IMR-90 (cell line): ENCODE measurements around the gene SCD. TPM values are rescaled to one million over a fixed set of nuclear protein-coding genes. Genes with fewer than 3 reads are reported as not detected.
"Not testable (repeated sequence)": the region's sequence is repeated elsewhere in the genome, so short reads cannot be mapped to it uniquely, and the experiment has no call there.

Experiments
- ATAC-seq: fragments of 200-7000 bp; cut with Tn5 transposase; 2 replicates; pipeline ENCODE4 v1.9.1; 2020; ENCODE audit warnings: low read depth, mild to moderate bottlenecking, moderate library complexity
- BruUV-seq: library from RNA; stranded (reverse); fragments of 400-500 nt; replicated peaks from 2 replicates; lab custom pipeline; 2021; lab: Mats Ljungman, UMichigan
- CTCF ChIA-PET: fragments of 300-600 bp; formaldehyde crosslinking; extraction: SDS; loops from one replicate; lab custom pipeline; 2021; ENCODE audit warnings: antibody characterized with exemption; lab: Yijun Ruan, JAX
- POLR2A ChIA-PET: fragments of 300-600 bp; sonication (Branson Sonifier 250); formaldehyde crosslinking; loops from one replicate; lab custom pipeline; 2022; ENCODE audit warnings: antibody characterized with exemption; ENCODE audit not compliant: unreplicated experiment; lab: Charles Lee
- DNase-seq: peaks from one replicate; pipeline ENCODE4 v3.0.0; 2013
- H2AFZ ChIP-seq: replicated peaks from 2 replicates; pipeline ENCODE3; 2013; ENCODE audit warnings: low read length, mild to moderate bottlenecking; ENCODE audit not compliant: poor library complexity
- H2AK5ac ChIP-seq: 2 replicates; pipeline ENCODE4 v1.6.1; 2013; ENCODE audit warnings: low read depth, low read length, inconsistent platforms
- H2AK9ac ChIP-seq: replicated peaks from 2 replicates; pipeline ENCODE3; 2013; ENCODE audit warnings: mild to moderate bottlenecking, low read depth, low read length, moderate library complexity; ENCODE audit not compliant: poor library complexity
- H2BK120ac ChIP-seq: 2 replicates; pipeline ENCODE4 v1.6.1; 2013; ENCODE audit warnings: low read depth, low read length, inconsistent platforms
- H2BK15ac ChIP-seq: 3 replicates; pipeline ENCODE4 v1.6.1; 2013; ENCODE audit warnings: low read depth, low read length, inconsistent platforms
- H2BK20ac ChIP-seq: 2 replicates; pipeline ENCODE4 v1.6.1; 2013; ENCODE audit warnings: low read depth, mild to moderate bottlenecking, inconsistent platforms, low read length, moderate library complexity
- H2BK5ac ChIP-seq: 2 replicates; pipeline ENCODE4 v1.6.1; 2013; ENCODE audit warnings: mild to moderate bottlenecking, low read depth, low read length, inconsistent platforms; ENCODE audit not compliant: poor library complexity, severe bottlenecking
- H3K14ac ChIP-seq: replicated peaks from 2 replicates; pipeline ENCODE4 v1.6.1; 2013; ENCODE audit warnings: low read depth, low read length, inconsistent platforms
- H3K18ac ChIP-seq: 2 replicates; pipeline ENCODE4 v1.6.1; 2013; ENCODE audit warnings: low read depth, low read length, control low read depth
- H3K23ac ChIP-seq: 2 replicates; pipeline ENCODE4 v1.6.1; 2013; ENCODE audit warnings: low read depth, low read length, inconsistent platforms
- H3K27ac ChIP-seq: 2 replicates; pipeline ENCODE4 v1.5.1; 2013; ENCODE audit warnings: mild to moderate bottlenecking, control low read depth, low read length; ENCODE audit not compliant: insufficient read depth
- H3K27me3 ChIP-seq: 2 replicates; pipeline ENCODE4 v1.6.1; 2013; ENCODE audit warnings: low read length; ENCODE audit not compliant: control insufficient read depth, insufficient read depth
- H3K36me3 ChIP-seq: 2 replicates; pipeline ENCODE4 v1.6.1; 2013; ENCODE audit warnings: low read length, mixed read lengths; ENCODE audit not compliant: control insufficient read depth, insufficient read depth
- H3K4ac ChIP-seq: 2 replicates; pipeline ENCODE4 v1.6.1; 2013; ENCODE audit warnings: low read depth, low read length, inconsistent platforms
- H3K4me1 ChIP-seq: 2 replicates; pipeline ENCODE4 v1.6.1; 2013; ENCODE audit warnings: low read length, mixed read lengths; ENCODE audit not compliant: control insufficient read depth, insufficient read depth
- H3K4me2 ChIP-seq: 2 replicates; pipeline ENCODE4 v1.6.1; 2013; ENCODE audit warnings: low read depth, mild to moderate bottlenecking, control low read depth, low read length, moderate library complexity
- H3K4me3 ChIP-seq: 2 replicates; pipeline ENCODE4 v1.5.1; 2013; ENCODE audit warnings: low read depth, mild to moderate bottlenecking, control low read depth, low read length, moderate library complexity; ENCODE audit not compliant: insufficient read depth
- H3K56ac ChIP-seq: 2 replicates; pipeline ENCODE4 v1.6.1; 2013; ENCODE audit warnings: low read length, inconsistent platforms; ENCODE audit not compliant: insufficient read depth; ENCODE audit errors: extremely low read depth
- H3K79me1 ChIP-seq, 2 experiments: 2 replicates each; pipeline ENCODE4 v1.6.1; 2013; ENCODE audit warnings: low read length in 2 of 2, inconsistent platforms in 1 of 2, low read depth in 1 of 2
- H3K9ac ChIP-seq: 2 replicates; pipeline ENCODE4 v1.6.1; 2013; ENCODE audit warnings: low read depth, low read length, control low read depth
- H3K9me1 ChIP-seq: 2 replicates; pipeline ENCODE4 v1.6.1; 2013; ENCODE audit warnings: low read length, inconsistent platforms; ENCODE audit not compliant: insufficient read depth
- H3K9me3 ChIP-seq: 2 replicates; pipeline ENCODE4 v1.6.1; 2013; ENCODE audit warnings: low read length; ENCODE audit not compliant: control insufficient read depth, insufficient read depth
- H4K20me1 ChIP-seq: 2 replicates; pipeline ENCODE4 v1.6.1; 2013; ENCODE audit warnings: low read length, inconsistent platforms; ENCODE audit not compliant: insufficient read depth
- H4K5ac ChIP-seq: 2 replicates; pipeline ENCODE4 v1.6.1; 2013; ENCODE audit warnings: mild to moderate bottlenecking, low read depth, low read length, control low read depth
- H4K8ac ChIP-seq, 2 experiments: 2 replicates each; pipeline ENCODE4 v1.6.1; 2013; ENCODE audit warnings: low read depth in 2 of 2, low read length in 2 of 2, control low read depth in 1 of 2, inconsistent platforms in 1 of 2
- H4K91ac ChIP-seq: 2 replicates; pipeline ENCODE4 v1.6.1; 2013; ENCODE audit warnings: low read depth, low read length, inconsistent platforms; ENCODE audit not compliant: insufficient read depth
- WGBS, 2 experiments: methylation state at CpG; one replicate each; pipeline versions ENCODE4 v1.1.5 to v1.1.7; 2013; ENCODE audit warnings: missing lambda C conversion rate in 2 of 2; ENCODE audit not compliant: insufficient read length in 1 of 2; ENCODE audit errors: extremely low coverage in 2 of 2; 5-methylcytosine and 5-hydroxymethylcytosine counted together
- dilution Hi-C: fragments of 300-500 bp; cut with HindIII; formaldehyde crosslinking; loops from one replicate; pipeline ENCODE4 v1.14.3; 2018; ENCODE audit warnings: low sequenced_read_pairs; ENCODE audit not compliant: unreplicated experiment
- in situ Hi-C: fragments of 300-500 bp; cut with MboI; formaldehyde crosslinking; loops from 3 replicates; pipeline ENCODE4 v1.14.3; 2019; ENCODE audit warnings: low sequenced_read_pairs, inconsistent platforms, mixed read lengths
- intact Hi-C: fragments of 100-400 bp; cut with micrococcal nuclease; formaldehyde crosslinking; loops from 2 replicates; pipeline ENCODE4 v1.10.0; 2022
- polyA plus RNA-seq, 3 experiments: library from polyadenylated mRNA; depleted of rRNA; stranded (reverse); fragments of >200 nt; gene quantifications; 2 replicates each; pipeline ENCODE4 v1.2.3, GENCODE V29; 2012; ENCODE audit warnings: low replicate concordance in 1 of 3
- total RNA-seq: library from RNA; depleted of rRNA; stranded (reverse); fragments of >200 nt; gene quantifications from 2 replicates; pipeline ENCODE4 v1.2.3, GENCODE V29; 2012

SCD gene
- total and polyA plus RNA-seq, 2 of the 4 experiments (the other 2 are of a cell fraction): 50.7 to 65.1 TPM

DNA sequence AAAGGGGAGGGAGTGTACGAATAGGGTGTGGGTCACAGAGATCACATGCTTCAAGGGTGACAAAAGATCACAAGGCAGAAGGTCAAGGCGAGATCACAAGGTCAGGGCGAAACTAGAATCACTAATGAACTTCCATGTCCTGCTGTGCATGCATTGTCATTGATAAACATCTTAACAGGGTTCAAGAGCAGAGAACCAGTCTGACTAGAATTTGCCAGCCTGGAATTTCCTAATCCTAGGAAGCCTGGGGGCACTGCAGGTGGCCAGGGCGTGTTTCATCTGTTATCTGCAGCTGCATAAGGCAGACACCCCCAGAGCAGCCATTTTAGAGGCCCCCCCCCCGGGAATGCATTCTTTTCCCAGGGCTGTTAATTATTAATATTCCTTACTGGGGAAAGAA is 45.9 kb upstream of the SCD start:
- H2BK20ac ChIP-seq, H3K56ac ChIP-seq, H3K9ac ChIP-seq, H2BK15ac ChIP-seq, H3K4me2 ChIP-seq, H2AK5ac ChIP-seq, DNase-seq, H3K27ac ChIP-seq, H3K9me3 ChIP-seq, H4K8ac ChIP-seq, ATAC-seq, H3K4me3 ChIP-seq, H2BK5ac ChIP-seq, BruUV-seq, H3K18ac ChIP-seq, H3K36me3 ChIP-seq, H4K20me1 ChIP-seq, H3K4me1 ChIP-seq, H2AFZ ChIP-seq, H3K14ac ChIP-seq, H2BK120ac ChIP-seq, dilution Hi-C loops, H4K5ac ChIP-seq, H3K9me1 ChIP-seq, CTCF ChIA-PET, H4K91ac ChIP-seq, H3K79me1 ChIP-seq, POLR2A ChIA-PET, H3K4ac ChIP-seq, H2AK9ac ChIP-seq, H3K23ac ChIP-seq: not testable (repeated sequence)
- 33% methylated on average over 2 of the region's 5 CpGs; no CpG with 5 or more reads in 1 of the 2 experiments for WGBS, 2 experiments
- H3K27me3 ChIP-seq: peaks cover 28% of the 10 kb centered on the region
- intact Hi-C loops: loop anchor here (10.0 kb wide), 1 partner anchor 204 kb away; no protein-coding TSS in a partner anchor
- in situ Hi-C loops: loop anchor here (10.0 kb wide), 1 partner anchor 134 kb away; no protein-coding TSS in a partner anchor
